GM19025 (cell line): Measurements from ENCODE around the gene NUP210L.

Experiments used
- ATAC-seq: cut with Tn5 transposase; IDR thresholded peaks from one replicate; pipeline ENCODE4 v1.9.1; 2021; ENCODE audit warnings: mild to moderate bottlenecking, low read depth, moderate library complexity; ENCODE audit not compliant: unreplicated experiment

The NUP210L gene

DNA sequence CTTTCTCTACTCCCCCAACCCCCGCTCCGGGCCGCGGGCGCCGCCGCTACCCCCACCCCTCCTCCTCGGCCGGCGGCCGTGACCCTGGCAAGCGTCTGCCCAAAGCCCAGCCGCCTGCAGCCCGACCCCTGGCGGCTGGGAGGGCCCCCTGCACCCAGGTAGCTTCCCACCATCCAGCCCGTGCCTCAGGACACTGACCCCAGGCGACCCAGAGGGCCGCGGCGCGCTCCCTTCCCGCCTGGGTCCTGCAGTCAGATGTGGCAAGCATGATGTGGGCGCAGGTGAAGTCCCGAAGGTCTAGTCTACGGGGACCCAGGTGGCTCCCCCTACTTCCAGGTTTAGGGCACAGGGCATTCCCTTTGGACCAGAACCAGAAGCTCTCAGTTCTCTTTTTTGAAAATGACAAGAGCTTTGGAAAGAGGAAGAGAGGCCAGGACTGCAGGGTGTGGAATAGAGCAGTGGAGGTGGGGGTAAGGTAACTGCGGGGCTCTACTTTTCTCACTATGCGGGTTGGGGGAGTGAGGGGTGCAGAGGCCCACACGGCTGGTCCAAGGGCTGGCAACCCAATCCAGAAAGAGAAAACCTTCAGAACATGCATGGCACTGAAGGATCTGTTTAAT lies 208.1 kb downstream of the NUP210L start, which contains the start of gene DENND4B:
Gene DENND4B, minus strand, starts transcription at position 97 of the 620 bp plus-strand sequence. CDS start 2,344 bp downstream, outside the sequence.
- peak; percentile 64 for ATAC-seq

DNA sequence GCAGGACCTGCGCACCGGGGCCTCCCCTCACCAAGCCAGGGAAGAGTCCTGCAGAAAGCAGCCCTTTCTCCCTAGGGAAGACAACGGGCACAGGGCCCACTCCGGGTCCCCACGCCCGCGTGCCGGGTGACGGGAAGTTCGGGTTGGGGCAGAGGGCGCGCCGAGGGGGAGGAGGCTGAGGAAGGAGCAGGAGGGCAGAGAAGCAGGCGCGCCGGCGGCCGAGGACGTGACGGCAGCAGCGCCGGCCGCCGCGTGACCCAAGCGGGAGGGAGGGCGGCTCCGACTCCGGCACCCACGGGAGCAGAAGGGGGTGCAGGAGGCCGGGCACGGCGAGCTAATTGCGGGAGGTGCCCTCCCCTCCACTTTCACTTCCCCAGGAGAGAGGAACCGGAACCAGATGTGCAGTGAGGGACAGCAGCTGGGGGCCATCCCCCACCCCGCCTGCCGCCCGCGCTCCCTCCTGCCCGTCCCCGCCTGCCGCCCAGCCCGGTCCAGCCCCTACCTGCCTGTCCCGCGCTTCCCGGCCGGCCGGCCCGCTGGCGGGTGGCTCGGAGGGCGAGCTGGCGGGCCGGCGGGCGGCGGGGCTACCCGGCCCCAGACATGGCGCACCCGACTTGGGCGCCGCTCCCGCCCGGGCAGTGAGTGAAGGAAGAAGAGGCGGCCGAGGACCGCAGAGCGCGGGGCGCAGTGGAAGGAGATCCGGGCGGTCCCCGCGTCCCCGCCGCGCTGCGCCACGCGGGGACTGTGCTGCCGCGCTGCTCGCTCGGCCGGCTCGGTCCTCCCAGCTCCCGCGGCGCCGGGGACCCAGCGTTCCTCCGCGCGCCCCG lies 208.9 kb downstream of the NUP210L start:
- ATAC-seq, result peak; percentile 64

- no peak for ATAC-seq
Observed at GRCh38 chr1:153945131-153945794, 209.6 kb downstream of the NUP210L start.

DNA sequence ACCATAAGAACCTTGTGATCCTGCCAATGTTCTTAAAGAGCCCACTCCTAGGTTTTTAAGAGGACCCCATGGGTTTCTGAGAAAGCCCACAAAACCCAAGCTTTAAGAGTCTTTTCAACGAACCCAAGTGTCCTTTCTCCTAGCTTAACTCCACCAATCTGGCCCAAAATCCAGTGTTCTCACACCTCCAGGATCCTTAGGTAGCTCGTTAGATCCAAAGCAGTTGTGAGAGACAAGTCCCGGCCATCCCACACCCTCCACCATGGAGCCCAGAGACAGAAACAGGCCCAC lies 210.1 kb downstream of the NUP210L start:
- ATAC-seq, result no peak

- ATAC-seq, result no peak
Observed at GRCh38 chr1:153944005-153944826, 210.7 kb downstream of the NUP210L start.

GRCh38 chr1:153942766-153943549 lies 211.9 kb downstream of the NUP210L start:
- ATAC-seq, result no peak
